Type B pancreatic cell (in vitro differentiated cells): ENCODE data around the gene IRX4. TPM values are rescaled to one million over a fixed set of nuclear protein-coding genes. Genes with fewer than 3 reads are reported as not detected.

ENCODE experiments used
- DNase-seq: peaks from one replicate; pipeline ENCODE4 v3.0.0; 2021; ENCODE audit warnings: mixed read lengths; ENCODE audit not compliant: unreplicated experiment; ENCODE audit errors: extremely low spot score
- H3K27ac Mint-ChIP-seq: 2 replicates; pipeline ENCODE4 v1.8.0; 2021; ENCODE audit warnings: mild to moderate bottlenecking, mixed read lengths
- H3K27me3 Mint-ChIP-seq: 2 replicates; pipeline ENCODE4 v1.8.0; 2021; ENCODE audit warnings: mixed read lengths
- H3K36me3 Mint-ChIP-seq: 2 replicates; pipeline ENCODE4 v1.8.0; 2021; ENCODE audit warnings: mixed read lengths
- H3K4me1 Mint-ChIP-seq: one replicate; pipeline ENCODE4 v1.8.0; 2021; ENCODE audit warnings: mixed read lengths; ENCODE audit not compliant: unreplicated experiment
- H3K4me3 Mint-ChIP-seq: 2 replicates; pipeline ENCODE4 v1.8.0; 2021; ENCODE audit warnings: mild to moderate bottlenecking, mixed read lengths
- H3K9me3 Mint-ChIP-seq: 2 replicates; pipeline ENCODE4 v1.8.0; 2021; ENCODE audit warnings: mixed read lengths
- total RNA-seq: library from RNA; stranded (reverse); gene quantifications from 2 replicates; pipeline ENCODE4 v1.2.1, GENCODE V29; 2021; ENCODE audit warnings: low replicate concordance
- TF ChIP-seq, protein P1 (sequence below): fragments of 200-600 bp; sonication (generic); conservative IDR thresholded peaks from 2 replicates; pipeline ENCODE4 v1.5.0; 2021; ENCODE audit warnings: antibody characterized with exemption, mild to moderate bottlenecking

The IRX4 gene
- total RNA-seq, 1 donor from 2014 or later = 1.6 TPM

DNA sequence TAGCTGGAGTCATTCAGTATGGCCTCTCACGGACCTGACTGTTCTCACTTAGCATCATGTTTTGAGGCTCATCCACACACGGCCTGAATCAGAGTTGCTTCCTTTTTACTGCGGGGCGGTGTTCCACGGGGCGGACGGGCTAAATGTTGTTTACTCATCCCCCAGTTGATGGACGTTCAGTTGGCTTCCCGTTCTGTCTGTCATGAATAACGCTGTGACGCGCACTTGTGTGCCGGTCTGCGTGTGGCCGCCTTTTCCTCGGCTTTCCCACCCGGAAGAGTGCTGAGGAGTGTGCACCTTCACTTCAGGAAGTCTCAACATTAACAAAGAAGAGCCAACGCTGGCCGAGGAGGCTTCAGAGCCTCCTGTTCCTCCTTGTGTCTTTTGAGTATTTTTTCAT is 39.0 kb upstream of the IRX4 start:
- no peak overlapping the region for H3K4me3 Mint-ChIP-seq
- no peaks in the 10 kb centered on the region for H3K36me3 Mint-ChIP-seq
- no peak for DNase-seq
- no peak overlapping the region for H3K27ac Mint-ChIP-seq
- H3K4me1 Mint-ChIP-seq = no peaks in the 10 kb centered on the region
- H3K27me3 Mint-ChIP-seq = peaks cover 24% of the 10 kb centered on the region
- H3K9me3 Mint-ChIP-seq = no peaks in the 10 kb centered on the region
- TF ChIP-seq, protein P1, sequence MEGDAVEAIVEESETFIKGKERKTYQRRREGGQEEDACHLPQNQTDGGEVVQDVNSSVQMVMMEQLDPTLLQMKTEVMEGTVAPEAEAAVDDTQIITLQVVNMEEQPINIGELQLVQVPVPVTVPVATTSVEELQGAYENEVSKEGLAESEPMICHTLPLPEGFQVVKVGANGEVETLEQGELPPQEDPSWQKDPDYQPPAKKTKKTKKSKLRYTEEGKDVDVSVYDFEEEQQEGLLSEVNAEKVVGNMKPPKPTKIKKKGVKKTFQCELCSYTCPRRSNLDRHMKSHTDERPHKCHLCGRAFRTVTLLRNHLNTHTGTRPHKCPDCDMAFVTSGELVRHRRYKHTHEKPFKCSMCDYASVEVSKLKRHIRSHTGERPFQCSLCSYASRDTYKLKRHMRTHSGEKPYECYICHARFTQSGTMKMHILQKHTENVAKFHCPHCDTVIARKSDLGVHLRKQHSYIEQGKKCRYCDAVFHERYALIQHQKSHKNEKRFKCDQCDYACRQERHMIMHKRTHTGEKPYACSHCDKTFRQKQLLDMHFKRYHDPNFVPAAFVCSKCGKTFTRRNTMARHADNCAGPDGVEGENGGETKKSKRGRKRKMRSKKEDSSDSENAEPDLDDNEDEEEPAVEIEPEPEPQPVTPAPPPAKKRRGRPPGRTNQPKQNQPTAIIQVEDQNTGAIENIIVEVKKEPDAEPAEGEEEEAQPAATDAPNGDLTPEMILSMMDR = no peak

DNA sequence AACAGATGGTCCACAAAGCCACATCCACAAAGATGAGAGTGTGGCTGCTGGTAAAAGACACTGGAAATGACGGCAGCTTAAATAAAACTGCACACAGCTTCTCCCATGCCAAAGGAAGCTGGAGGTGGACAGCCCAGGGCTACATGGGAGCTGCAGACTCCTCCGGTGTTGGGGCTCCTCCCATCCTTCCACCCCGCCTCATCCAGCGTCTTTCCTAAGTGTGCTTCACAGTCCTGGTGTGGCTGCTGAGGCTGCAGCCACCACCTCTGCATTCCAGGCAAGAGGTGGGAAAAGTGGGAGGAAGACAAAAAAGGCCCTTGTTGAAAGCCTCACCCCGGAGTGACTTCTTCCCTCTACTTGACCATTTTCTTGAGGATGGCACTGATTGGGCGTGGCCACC is 37.0 kb upstream of the IRX4 start:
- peaks cover 24% of the 10 kb centered on the region for H3K27me3 Mint-ChIP-seq
- no peak overlapping the region for H3K4me3 Mint-ChIP-seq
- TF ChIP-seq, protein P1 = no peak
- no peak for DNase-seq
- no peak overlapping the region for H3K27ac Mint-ChIP-seq
- H3K4me1 Mint-ChIP-seq = no peaks in the 10 kb centered on the region
- H3K36me3 Mint-ChIP-seq = no peaks in the 10 kb centered on the region
- H3K9me3 Mint-ChIP-seq = no peaks in the 10 kb centered on the region

DNA sequence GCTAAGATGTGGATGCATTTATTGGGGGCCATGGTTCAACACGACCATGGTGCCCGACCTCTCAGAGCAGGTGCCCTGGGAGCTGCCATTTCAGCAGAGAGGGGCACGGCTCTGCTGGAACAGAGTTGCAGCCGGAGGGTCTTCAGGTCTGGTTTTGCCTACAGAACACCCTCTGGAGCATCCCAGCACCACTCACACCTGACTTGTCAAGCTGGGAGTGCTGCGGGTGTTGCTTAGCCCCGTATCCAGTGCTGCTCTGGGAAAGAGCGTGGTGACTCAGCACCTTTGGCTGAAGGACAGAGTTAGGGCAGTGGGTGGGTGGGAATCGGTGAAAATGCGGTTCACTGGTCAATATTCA is 36.5 kb upstream of the IRX4 start:
- no peaks in the 10 kb centered on the region for H3K4me1 Mint-ChIP-seq
- peaks cover 24% of the 10 kb centered on the region for H3K27me3 Mint-ChIP-seq
- H3K36me3 Mint-ChIP-seq = no peaks in the 10 kb centered on the region
- H3K9me3 Mint-ChIP-seq = no peaks in the 10 kb centered on the region
- no peak for DNase-seq
- no peak overlapping the region for H3K27ac Mint-ChIP-seq
- TF ChIP-seq, protein P1 = no peak
- no peak overlapping the region for H3K4me3 Mint-ChIP-seq

DNA sequence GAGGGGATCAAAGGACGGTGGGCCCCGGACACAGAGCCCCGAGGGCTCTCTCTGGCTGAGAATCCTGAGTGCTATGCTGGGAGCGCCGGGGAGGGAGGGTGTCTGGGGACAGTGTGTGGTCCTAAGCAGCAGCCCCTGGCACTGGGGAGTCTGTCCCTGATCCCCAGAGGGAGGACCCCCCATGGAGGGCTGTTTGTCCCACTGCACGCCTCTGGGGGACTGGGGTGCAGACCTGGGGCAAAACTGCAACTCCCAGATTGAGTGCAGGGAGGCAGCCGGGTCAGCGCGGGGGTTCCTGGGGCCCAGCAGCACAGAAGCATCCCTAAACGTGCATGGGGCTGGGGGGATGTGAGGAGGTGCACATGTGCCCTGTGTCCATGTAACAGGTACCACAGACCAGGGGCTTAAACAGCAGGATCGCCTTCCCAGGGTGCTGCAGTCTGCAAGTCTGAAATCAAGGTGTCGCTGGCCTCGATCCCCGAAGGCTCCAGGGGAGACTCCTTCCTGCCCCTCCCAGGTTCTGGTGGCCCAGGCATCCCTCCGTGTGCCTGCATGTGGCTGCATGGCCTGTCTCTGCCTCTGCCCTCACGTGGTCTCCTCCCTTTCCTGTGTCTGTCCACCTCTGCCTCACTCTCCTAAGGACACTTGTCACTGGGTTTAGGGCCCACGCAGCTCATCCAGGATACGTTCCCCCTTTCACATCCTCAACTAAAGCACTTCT is 35.9 kb upstream of the IRX4 start:
- H3K9me3 Mint-ChIP-seq = no peaks in the 10 kb centered on the region
- H3K27ac Mint-ChIP-seq = no peak overlapping the region
- peaks cover 24% of the 10 kb centered on the region for H3K27me3 Mint-ChIP-seq
- H3K4me3 Mint-ChIP-seq = no peak overlapping the region
- TF ChIP-seq, protein P1 = no peak
- H3K36me3 Mint-ChIP-seq = no peaks in the 10 kb centered on the region
- no peak for DNase-seq
- no peaks in the 10 kb centered on the region for H3K4me1 Mint-ChIP-seq

DNA sequence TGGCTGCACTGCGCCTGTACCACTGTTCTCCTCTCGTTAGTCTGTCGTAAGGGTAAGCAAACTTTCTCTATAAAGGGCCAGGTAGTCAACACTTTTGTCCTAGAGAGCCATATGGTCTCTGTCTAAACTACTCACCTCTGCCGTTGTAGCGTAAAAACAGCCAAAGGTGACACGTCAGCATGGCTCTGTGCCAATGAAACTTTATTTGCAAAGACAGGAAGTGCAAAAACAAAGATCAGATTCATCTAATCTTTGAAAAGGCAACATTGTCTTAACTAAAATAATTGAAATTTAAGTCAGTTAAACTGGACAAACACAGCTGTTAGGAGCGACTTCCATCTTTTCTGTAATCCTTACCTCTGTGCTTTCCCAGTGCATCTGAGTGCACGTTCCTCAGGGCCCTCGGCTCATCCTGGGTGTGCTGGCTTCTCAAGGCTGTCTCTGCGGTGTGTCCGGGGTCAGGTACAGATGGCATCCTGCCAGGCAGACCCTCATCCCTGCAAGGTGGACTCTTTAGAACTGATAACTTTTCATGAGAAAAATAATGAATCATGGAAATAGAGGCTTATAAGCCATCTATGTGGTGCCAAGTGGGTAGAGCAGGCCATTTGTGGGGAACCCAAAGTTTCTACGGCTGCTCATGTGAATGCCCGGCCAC is 35.2 kb upstream of the IRX4 start:
- Mint-ChIP-seq H3K9me3 (no peaks in the 10 kb centered on the region), H3K27me3 (peaks cover 24% of the 10 kb centered on the region), H3K4me1 (no peaks in the 10 kb centered on the region), H3K4me3 (no peak overlapping the region), H3K27ac (no peak overlapping the region), H3K36me3 (no peaks in the 10 kb centered on the region)
- TF ChIP-seq, protein P1 = no peak
- no peak for DNase-seq
